ENCODE measurements around the gene COIL.
"Not testable (repeated sequence)": the region's sequence is repeated elsewhere in the genome, so short reads cannot be mapped to it uniquely, and the experiment has no call there.

The COIL gene, protein sequence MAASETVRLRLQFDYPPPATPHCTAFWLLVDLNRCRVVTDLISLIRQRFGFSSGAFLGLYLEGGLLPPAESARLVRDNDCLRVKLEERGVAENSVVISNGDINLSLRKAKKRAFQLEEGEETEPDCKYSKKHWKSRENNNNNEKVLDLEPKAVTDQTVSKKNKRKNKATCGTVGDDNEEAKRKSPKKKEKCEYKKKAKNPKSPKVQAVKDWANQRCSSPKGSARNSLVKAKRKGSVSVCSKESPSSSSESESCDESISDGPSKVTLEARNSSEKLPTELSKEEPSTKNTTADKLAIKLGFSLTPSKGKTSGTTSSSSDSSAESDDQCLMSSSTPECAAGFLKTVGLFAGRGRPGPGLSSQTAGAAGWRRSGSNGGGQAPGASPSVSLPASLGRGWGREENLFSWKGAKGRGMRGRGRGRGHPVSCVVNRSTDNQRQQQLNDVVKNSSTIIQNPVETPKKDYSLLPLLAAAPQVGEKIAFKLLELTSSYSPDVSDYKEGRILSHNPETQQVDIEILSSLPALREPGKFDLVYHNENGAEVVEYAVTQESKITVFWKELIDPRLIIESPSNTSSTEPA

DNA sequence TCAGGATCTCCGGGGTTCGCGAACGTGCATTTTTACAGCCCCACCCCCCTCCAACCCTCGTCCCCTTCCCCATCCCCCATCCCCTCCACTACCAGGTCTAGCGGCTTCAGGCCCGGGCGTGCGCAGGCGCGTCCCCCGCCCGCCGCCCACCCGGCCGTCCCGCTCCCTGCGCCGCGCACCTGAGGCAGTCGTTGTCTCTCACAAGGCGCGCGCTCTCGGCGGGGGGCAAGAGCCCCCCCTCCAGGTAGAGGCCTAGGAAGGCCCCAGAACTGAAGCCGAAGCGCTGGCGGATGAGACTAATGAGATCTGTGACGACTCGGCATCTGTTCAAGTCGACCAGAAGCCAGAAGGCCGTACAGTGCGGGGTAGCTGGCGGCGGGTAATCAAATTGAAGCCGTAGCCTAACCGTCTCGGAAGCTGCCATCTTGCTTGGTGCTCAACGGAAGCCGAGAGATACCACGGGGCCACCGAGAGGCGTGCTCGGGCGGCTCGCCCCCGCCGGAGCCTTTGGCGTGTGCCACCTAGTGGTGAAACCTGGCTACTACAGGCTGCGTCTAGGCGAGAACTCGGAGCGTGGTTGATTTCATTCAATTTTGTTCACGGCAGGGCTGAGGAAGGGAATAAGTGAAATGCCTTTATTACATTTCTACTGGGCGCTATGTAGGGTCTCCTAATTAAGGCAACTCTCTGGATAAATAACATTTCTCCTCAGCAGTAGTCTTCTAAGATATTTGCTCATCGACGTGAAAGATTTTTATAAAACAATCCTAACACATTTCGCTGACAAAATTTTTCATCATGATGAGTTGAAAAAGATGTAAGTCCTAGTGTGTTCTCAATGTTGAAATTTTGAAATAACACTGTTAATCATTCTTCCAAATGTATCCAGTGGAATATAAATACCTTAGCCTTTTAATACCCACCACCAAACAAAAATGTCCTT, at the start of gene COIL:
Gene COIL, minus strand, starts transcription at position 455 of the 943 bp plus-strand sequence. Its CDS starts 31 bp downstream, at position 424.
- peak; percentile 90 for DNase-seq

GRCh38 chr17:57010487-57010886, 49.6 kb upstream of the COIL start:
- DNase-seq = no peak

GRCh38 chr17:57009737-57010445, 49.0 kb upstream of the COIL start:
- peak; percentile 53 for DNase-seq

GRCh38 chr17:57008958-57009357, 48.1 kb upstream of the COIL start:
- no peak for DNase-seq

GRCh38 chr17:57006040-57006439, 45.2 kb upstream of the COIL start:
- no peak for DNase-seq

GRCh38 chr17:57004944-57005579, 44.2 kb upstream of the COIL start:
- no peak for DNase-seq

DNA sequence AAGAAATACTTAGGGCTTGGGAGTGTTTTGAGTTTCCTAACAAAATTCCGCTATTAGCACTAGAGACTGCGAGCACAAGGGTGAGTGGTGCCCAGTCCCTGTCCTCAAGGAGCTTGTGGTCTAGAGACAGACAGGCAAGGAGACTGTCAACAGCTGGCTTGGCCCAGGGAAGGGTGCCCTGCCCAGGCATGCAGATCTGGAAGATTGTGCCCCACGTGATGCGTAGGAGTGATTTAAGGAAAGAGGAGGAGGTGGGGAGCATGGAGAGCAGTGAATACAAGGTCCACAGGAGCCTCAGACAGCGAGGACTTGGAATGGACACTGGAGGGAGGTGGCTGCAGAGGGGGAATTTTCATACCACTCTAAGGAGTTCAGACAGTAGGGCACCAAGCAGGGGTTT, 42.1 kb upstream of the COIL start:
- no peak for DNase-seq

DNA sequence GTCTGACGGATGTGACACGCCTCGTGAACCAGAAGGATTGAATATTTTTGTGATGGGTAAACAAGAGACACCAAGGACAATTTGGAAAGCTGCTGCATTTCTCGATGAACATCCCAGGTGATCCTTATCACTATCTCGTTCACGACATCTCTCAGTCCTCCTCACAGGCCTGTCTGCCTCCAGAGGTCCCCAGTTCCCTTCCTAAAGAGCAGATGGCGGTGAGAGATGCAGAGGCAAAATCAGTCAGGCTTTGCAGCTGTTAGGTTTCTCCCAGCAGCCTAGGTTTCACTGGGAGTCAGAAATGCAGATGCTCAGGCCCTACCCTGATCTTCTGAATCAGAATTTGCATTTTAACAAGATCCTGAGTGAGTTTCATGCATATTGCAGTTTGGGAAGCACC, 40.7 kb upstream of the COIL start:
- no peak for DNase-seq

DNA sequence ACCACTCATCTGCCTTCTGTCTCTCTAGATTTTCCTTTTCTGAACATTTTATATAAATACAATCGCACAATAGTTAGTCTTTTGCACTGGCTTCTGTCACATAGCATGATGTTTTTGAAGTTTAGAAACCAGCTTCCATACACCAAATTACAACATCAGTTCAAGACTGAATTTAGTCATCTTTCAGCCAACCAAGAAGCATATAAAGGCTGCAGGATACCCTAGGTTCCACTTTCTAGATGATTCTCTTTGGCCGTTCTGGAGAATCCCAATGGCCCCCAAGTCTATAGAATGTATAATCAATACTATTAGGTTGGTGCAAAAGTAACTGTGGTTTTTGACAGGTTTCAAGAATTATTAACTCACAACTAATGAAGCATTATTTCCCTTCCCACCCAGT, 36.5 kb upstream of the COIL start:
- no peak for DNase-seq

- no peak for DNase-seq
These were observed 34.9 kb upstream of the COIL start for GRCh38 chr17:56995766-56996165.

- DNase-seq = no peak
These were observed 33.4 kb upstream of the COIL start for GRCh38 chr17:56994009-56994792.

- DNase-seq = no peak
These were observed 31.5 kb upstream of the COIL start for GRCh38 chr17:56992364-56992763.

- no peak for DNase-seq
These were observed 28.2 kb upstream of the COIL start for GRCh38 chr17:56988901-56989572.

GRCh38 chr17:56987283-56987834, 26.5 kb upstream of the COIL start:
- DNase-seq = no peak

DNA sequence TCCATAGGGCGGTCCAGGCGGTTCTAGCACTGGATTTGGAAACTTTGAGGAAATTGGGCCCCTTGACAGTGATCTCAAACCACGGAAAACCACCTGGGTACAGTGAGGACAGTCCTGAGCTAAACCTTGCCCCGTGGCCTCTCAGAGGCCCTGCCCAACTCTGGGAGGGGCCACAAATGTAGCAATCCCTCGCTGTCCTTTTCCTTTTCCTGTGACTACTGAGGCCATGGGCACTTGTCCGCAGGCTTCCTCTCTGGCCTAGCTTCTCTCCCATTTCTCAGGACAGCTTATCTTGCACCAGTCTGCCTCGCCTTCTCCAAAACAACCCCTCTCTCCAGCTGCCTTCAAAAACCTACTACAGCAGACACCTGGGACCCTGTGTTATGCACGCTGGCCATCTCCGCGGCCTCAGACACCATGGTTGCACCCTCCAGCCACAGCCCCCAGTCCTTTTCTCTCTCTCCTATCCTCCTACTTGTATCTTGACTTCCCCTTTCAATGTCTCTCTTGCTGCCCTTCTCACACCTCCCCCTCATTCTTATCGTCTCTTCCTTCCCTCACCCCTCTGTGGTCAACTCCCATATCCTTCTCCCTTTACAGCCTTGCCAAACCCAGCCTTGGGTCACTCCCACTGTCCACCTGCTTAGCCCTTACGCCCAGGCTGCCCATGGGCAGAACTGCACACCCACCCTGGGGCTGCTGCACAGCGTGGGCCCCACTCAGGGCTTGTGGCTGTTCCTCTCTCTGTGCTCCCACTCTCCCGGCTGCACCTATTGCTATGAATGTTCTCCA, 24.7 kb upstream of the COIL start:
- no peak for DNase-seq

GRCh38 chr17:56983366-56983765, 22.5 kb upstream of the COIL start:
- DNase-seq = no peak

DNA sequence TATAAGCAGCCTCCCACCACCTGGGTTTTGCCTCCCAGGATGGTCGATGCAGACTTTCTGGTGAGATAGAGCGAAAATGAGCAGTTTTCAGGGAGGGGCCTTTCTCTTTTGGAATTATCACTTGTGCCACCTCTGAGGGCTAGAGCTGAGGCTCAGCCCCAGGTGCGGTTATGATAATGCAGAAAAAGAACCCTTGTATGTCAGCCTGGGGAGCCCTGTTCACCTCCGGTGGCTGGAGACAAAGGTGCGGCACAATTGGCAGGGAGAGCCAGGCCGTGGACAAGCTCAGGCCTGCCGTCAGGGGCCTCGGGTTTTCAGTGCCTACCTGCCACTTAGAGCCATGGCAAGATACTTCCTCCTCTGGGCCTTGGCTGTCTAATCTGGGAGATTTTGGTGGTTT, 21.5 kb upstream of the COIL start:
- no peak for DNase-seq

DNA sequence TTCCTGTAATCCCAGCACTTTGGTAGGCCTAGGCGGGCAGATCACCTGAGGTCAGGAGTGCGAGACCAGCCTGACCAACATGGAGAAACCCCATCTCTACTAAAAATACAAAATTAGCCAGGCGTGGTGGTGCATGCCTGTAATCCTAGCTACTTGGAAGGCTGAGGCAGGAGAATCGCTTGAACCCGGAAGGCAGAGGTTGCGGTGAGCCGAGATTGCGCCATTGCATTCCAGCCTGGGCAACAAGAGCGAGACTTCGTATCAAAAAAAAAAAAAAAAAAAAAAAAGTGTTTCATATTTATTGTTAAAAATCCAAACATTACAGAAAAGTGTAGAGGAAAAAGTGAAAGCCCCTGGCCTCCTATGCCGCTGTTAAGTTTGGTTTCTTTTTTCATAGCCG, 19.7 kb upstream of the COIL start:
- not testable (repeated sequence) for DNase-seq

DNA sequence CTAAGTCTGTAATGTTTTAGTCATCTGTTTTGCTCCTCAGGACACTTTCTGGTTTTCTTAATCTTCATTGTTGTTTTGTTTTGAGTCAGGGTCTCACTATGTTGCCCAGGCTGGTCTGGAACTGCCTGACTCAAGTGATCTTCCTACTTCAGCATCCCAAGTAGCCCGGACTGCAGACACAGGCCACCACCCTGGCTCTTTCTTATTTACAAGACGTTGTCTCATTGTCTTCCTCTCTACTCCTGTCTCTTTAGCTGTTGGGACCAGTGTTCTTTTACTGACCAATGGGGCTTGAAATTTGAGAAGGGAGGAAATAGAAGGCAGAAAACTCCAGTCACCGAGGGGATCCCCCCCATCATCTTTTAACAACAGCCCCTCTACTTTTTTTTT, 18.2 kb upstream of the COIL start:
- DNase-seq = no peak

Measured in CD4-positive, alpha-beta T cell treated with Interleukin-4 for 4 hours (primary cell).